ENCODE data around the gene CYS1. TPM values are rescaled to one million over a fixed set of nuclear protein-coding genes. Genes with fewer than 3 reads are reported as not detected.
"Not testable (repeated sequence)": the region's sequence is repeated elsewhere in the genome, so short reads cannot be mapped to it uniquely, and the experiment has no call there.

Gene CYS1
- total RNA-seq, 4 donors from 2014 or later, result 1.1 to 7.4 (median 2.0) TPM

- no peak overlapping the region for H3K4me3 ChIP-seq
- DNase-seq, result no peak
- H3K27ac ChIP-seq, result no peak overlapping the region
- no peaks in the 10 kb centered on the region for H3K27me3 ChIP-seq
- peaks cover 9 to 17% (median 13%) of the 10 kb centered on the region in 4 donors for H3K4me1 ChIP-seq
- H3K9me3 ChIP-seq, result no peaks in the 10 kb centered on the region
- intact Hi-C loops (cut with DNase I; ENCODE audit: low total_unique reads), result no loop called here
- no peaks in the 10 kb centered on the region for H3K36me3 ChIP-seq
- 84 to 87% methylated on average over 24 to 29 of the region's 29 CpGs for WGBS, 2 donors (ENCODE audit: low coverage in 1 of 2)
- in situ Hi-C loops (cut with MboI; ENCODE audit: low pct_ligation_motif_present in 1 of 4, low pct_unique_long_range_greater_than_20kb in 1 of 4, low sequenced_read_pairs in 3 of 4), result no loop called here
- TF ChIP-seq, protein P1, sequence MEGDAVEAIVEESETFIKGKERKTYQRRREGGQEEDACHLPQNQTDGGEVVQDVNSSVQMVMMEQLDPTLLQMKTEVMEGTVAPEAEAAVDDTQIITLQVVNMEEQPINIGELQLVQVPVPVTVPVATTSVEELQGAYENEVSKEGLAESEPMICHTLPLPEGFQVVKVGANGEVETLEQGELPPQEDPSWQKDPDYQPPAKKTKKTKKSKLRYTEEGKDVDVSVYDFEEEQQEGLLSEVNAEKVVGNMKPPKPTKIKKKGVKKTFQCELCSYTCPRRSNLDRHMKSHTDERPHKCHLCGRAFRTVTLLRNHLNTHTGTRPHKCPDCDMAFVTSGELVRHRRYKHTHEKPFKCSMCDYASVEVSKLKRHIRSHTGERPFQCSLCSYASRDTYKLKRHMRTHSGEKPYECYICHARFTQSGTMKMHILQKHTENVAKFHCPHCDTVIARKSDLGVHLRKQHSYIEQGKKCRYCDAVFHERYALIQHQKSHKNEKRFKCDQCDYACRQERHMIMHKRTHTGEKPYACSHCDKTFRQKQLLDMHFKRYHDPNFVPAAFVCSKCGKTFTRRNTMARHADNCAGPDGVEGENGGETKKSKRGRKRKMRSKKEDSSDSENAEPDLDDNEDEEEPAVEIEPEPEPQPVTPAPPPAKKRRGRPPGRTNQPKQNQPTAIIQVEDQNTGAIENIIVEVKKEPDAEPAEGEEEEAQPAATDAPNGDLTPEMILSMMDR (IDR thresholded peaks at IDR 0.05), result no peak
- no peak for TF ChIP-seq POLR2A (IDR thresholded peaks at IDR 0.05)
- no peak for TF ChIP-seq POLR2AphosphoS5 (IDR thresholded peaks at IDR 0.05)
- no peak for TF ChIP-seq EP300 (IDR thresholded peaks at IDR 0.05; ENCODE audit: low read depth)
Observed at GRCh38 chr2:10012963-10013461, 67.2 kb downstream of the CYS1 start.

- H3K27me3 ChIP-seq; in situ Hi-C loops (cut with MboI; ENCODE audit: low pct_ligation_motif_present in 1 of 4, low pct_unique_long_range_greater_than_20kb in 1 of 4, low sequenced_read_pairs in 3 of 4); H3K27ac ChIP-seq; H3K9me3 ChIP-seq; intact Hi-C loops (cut with DNase I; ENCODE audit: low total_unique reads); H3K36me3 ChIP-seq; DNase-seq; H3K4me3 ChIP-seq: not testable (repeated sequence)
- peaks cover 13 to 22% (median 16%) of the 10 kb centered on the region in 4 donors for H3K4me1 ChIP-seq
- 87 to 88% methylated on average over 18 to 37 of the region's 37 CpGs for WGBS, 2 donors (ENCODE audit: low coverage in 1 of 2)
Observed at GRCh38 chr2:10012366-10012962, 67.7 kb downstream of the CYS1 start.

GRCh38 chr2:10011606-10012325, 68.4 kb downstream of the CYS1 start:
- H3K36me3 ChIP-seq; in situ Hi-C loops (cut with MboI; ENCODE audit: low pct_ligation_motif_present in 1 of 4, low pct_unique_long_range_greater_than_20kb in 1 of 4, low sequenced_read_pairs in 3 of 4); H3K27me3 ChIP-seq; H3K27ac ChIP-seq; H3K4me3 ChIP-seq; intact Hi-C loops (cut with DNase I; ENCODE audit: low total_unique reads); H3K9me3 ChIP-seq; DNase-seq: not testable (repeated sequence)
- 89 to 93% methylated on average over 53 to 61 of the region's 61 CpGs for WGBS, 2 donors (ENCODE audit: low coverage in 1 of 2)
- peaks cover 17 to 26% (median 21%) of the 10 kb centered on the region in 4 donors for H3K4me1 ChIP-seq

GRCh38 chr2:10010861-10011605, 69.2 kb downstream of the CYS1 start:
- DNase-seq, result not testable (repeated sequence)

DNA sequence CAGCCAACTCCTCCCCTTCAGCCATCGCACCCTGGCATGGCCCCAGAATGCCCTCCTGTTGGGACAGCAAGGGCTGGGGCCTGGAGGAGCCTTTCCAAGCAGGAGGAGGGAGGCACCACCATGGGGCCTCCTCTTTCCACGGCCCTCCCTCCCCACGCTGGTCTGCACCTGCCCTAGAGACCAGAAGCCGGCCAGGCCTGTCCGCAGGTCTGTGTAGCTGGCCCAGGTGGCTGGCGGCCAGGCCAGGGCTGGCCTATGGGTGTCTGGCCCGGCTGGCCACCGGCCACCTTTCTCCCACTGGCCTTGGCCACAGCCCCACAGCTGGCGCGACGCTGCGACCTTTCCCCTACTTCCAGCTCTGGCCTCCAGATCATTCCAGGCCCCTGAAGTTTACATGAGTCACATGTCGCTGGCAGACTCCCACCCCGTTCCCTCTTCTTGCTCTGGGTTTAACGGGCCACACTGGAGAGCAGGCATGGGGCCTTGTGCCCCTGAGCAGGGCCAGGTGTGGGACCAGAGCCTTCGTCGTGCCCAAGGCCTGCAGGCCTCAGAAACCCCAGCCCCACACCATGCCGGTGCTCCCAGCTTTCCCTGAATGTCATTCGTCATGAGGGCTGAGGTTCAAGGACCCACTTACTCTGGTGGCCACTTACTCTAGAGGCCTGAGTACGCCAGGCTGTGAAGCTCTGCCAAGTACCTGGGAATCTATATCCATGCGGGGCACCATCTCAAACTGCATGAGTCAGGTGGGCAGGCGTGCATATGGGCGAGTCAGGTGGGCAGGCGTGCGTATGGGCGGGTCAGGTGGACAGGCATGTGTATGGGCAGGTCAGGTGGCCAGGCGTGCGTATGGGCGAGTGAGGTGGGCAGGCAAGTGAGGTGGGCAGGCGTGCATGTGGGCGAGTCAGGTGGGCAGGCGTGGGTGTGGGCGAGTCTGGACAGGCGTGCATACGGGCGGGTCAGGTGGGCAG, 70.1 kb downstream of the CYS1 start:
- Histone ChIP-seq H3K27me3 (no peaks in the 10 kb centered on the region), H3K27ac (peak overlapping the region; percentile 27 to 74 (median 49)), H3K9me3 (no peaks in the 10 kb centered on the region), H3K4me3 (no peak overlapping the region), H3K36me3 (no peaks in the 10 kb centered on the region), H3K4me1 (peaks cover 22 to 27% (median 24%) of the 10 kb centered on the region in 4 donors)
- WGBS, 2 donors (ENCODE audit: low coverage in 1 of 2), result 82 to 88% methylated on average over 6 to 27 of the region's 36 CpGs
- in situ Hi-C loops (cut with MboI; ENCODE audit: low pct_ligation_motif_present in 1 of 4, low pct_unique_long_range_greater_than_20kb in 1 of 4, low sequenced_read_pairs in 3 of 4), result no loop called here
- intact Hi-C loops (cut with DNase I; ENCODE audit: low total_unique reads), result no loop called here
- TF ChIP-seq POLR2AphosphoS5 (IDR thresholded peaks at IDR 0.05), result peak in 1 of 3 donors; percentile 56
- TF ChIP-seq EP300 (IDR thresholded peaks at IDR 0.05; ENCODE audit: low read depth), result no peak
- DNase-seq, result peak; percentile 59

More at GRCh38 chr2:10010861-10011605, 69.2 kb downstream of the CYS1 start:
- in situ Hi-C loops (cut with MboI; ENCODE audit: low pct_ligation_motif_present in 1 of 4, low pct_unique_long_range_greater_than_20kb in 1 of 4, low sequenced_read_pairs in 3 of 4); intact Hi-C loops (cut with DNase I; ENCODE audit: low total_unique reads); H3K27me3 ChIP-seq; H3K9me3 ChIP-seq; H3K4me3 ChIP-seq; H3K36me3 ChIP-seq; H3K27ac ChIP-seq: not testable (repeated sequence)
- WGBS, 2 donors (ENCODE audit: low coverage in 1 of 2), result 92% methylated on average over 45 to 52 of the region's 52 CpGs
- peaks cover 22 to 27% (median 24%) of the 10 kb centered on the region in 4 donors for H3K4me1 ChIP-seq
